NB4 (cell line): ENCODE data around the gene CNTNAP2.

Experiments
- MYC ChIP-seq: IDR thresholded peaks from 2 replicates; pipeline ENCODE4 v1.6.1; 2011; ENCODE audit warnings: low read depth, low read length
- POLR2A ChIP-seq: IDR thresholded peaks from 2 replicates; pipeline ENCODE4 v1.6.1; 2011; ENCODE audit warnings: mild to moderate bottlenecking; ENCODE audit not compliant: insufficient read length; ENCODE audit errors: extremely low read depth
- TF ChIP-seq, protein P1 (sequence below): IDR thresholded peaks from one replicate; pipeline ENCODE4 v1.5.1; 2012; ENCODE audit warnings: low read depth, low read length
- TF ChIP-seq, protein P2 (sequence below): IDR thresholded peaks from 2 replicates; pipeline ENCODE4 v1.6.1; 2011; ENCODE audit warnings: low read depth, low read length

DNA sequence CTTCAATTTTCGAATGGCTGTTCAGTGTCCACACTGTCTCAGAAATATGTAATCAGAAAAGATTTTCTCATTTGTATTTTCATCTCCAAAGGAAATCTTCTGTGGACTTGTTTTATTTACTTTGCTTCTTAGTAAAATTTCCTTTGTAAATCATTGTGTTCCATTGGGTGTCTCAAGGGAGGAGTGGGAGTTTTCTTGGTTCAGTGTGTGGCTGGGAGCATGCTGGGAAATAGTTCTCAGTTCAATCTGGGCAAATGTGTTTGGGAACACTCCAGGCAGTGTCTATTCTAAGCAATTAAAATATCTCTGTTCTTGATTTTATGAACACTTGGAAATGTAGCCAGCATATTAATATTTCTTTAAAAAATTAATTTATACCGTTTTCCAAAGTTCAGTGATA, 1019.8 kb downstream of the CNTNAP2 start:
- TF ChIP-seq, protein P1, sequence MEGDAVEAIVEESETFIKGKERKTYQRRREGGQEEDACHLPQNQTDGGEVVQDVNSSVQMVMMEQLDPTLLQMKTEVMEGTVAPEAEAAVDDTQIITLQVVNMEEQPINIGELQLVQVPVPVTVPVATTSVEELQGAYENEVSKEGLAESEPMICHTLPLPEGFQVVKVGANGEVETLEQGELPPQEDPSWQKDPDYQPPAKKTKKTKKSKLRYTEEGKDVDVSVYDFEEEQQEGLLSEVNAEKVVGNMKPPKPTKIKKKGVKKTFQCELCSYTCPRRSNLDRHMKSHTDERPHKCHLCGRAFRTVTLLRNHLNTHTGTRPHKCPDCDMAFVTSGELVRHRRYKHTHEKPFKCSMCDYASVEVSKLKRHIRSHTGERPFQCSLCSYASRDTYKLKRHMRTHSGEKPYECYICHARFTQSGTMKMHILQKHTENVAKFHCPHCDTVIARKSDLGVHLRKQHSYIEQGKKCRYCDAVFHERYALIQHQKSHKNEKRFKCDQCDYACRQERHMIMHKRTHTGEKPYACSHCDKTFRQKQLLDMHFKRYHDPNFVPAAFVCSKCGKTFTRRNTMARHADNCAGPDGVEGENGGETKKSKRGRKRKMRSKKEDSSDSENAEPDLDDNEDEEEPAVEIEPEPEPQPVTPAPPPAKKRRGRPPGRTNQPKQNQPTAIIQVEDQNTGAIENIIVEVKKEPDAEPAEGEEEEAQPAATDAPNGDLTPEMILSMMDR = no peak
- no peak for TF ChIP-seq POLR2A
- TF ChIP-seq, protein P2, sequence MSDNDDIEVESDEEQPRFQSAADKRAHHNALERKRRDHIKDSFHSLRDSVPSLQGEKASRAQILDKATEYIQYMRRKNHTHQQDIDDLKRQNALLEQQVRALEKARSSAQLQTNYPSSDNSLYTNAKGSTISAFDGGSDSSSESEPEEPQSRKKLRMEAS = no peak
- TF ChIP-seq MYC = no peak
